H1 (cell line): ENCODE results near the gene TMEM185B. TPM values are rescaled to one million over a fixed set of nuclear protein-coding genes. Genes with fewer than 3 reads are reported as not detected.

Source experiments
- CTCF ChIA-PET: fragments of 300-600 bp; sonication (Branson Sonifier 250); formaldehyde crosslinking; loops from one replicate; lab custom pipeline; 2021; ENCODE audit not compliant: partially characterized antibody; lab: Charles Lee
- POLR2A ChIA-PET: fragments of 300-600 bp; sonication (Branson Sonifier 250); formaldehyde crosslinking; loops from one replicate; lab custom pipeline; 2021; ENCODE audit warnings: inconsistent platforms; ENCODE audit not compliant: partially characterized antibody; lab: Charles Lee
- DNase-seq, 2 experiments: peaks; one replicate each; pipeline versions ENCODE4 v3.0.0 to v3.0.0-alpha.2; 2010 to 2022; ENCODE audit warnings: low spot score in 2 of 2, low read depth in 1 of 2, mixed read lengths in 1 of 2
- FAIRE-seq: peaks from 2 replicates; lab custom pipeline; 2011; peaks lifted over from hg19 to GRCh38; lab: Jason Lieb, UNC
- H2AFZ ChIP-seq: 2 replicates; pipeline ENCODE4 v1.8.1; 2012; ENCODE audit warnings: low read length, inconsistent platforms
- H2AK5ac ChIP-seq: 2 replicates; pipeline ENCODE4 v1.6.1; 2013; ENCODE audit warnings: low read depth, low read length
- H2BK120ac ChIP-seq: replicated peaks from 2 replicates; pipeline ENCODE3; 2013; ENCODE audit warnings: low read depth, low read length, inconsistent platforms
- H2BK12ac ChIP-seq: 2 replicates; pipeline ENCODE4 v1.6.1; 2013; ENCODE audit warnings: low read depth, low read length
- H2BK15ac ChIP-seq: 2 replicates; pipeline ENCODE4 v1.6.1; 2013; ENCODE audit warnings: low read length
- H2BK20ac ChIP-seq: 2 replicates; pipeline ENCODE4 v1.6.1; 2013; ENCODE audit warnings: low read length
- H2BK5ac ChIP-seq: 2 replicates; pipeline ENCODE4 v1.6.1; 2013; ENCODE audit warnings: low read depth, low read length
- H3K14ac ChIP-seq: 2 replicates; pipeline ENCODE4 v1.6.1; 2013; ENCODE audit warnings: inconsistent platforms; ENCODE audit not compliant: insufficient read length
- H3K18ac ChIP-seq: 2 replicates; pipeline ENCODE4 v1.6.1; 2013; ENCODE audit warnings: low read length; ENCODE audit errors: extremely low read depth
- H3K23ac ChIP-seq: 2 replicates; pipeline ENCODE4 v1.6.1; 2013; ENCODE audit warnings: inconsistent platforms; ENCODE audit not compliant: insufficient read length
- H3K23me2 ChIP-seq: 2 replicates; pipeline ENCODE4 v1.6.1; 2013; ENCODE audit warnings: low read depth, low read length
- H3K27ac ChIP-seq: 2 replicates; pipeline ENCODE4 v1.6.1; 2011; ENCODE audit warnings: low read depth, low read length, inconsistent platforms
- H3K27me3 ChIP-seq, 4 experiments: replicated peaks in 1 of 4; 1 replicate in 1 of 4; 2 replicates in 3 of 4; pipeline versions ENCODE4 v1.6.1 to v1.8.1; 2011 to 2013; ENCODE audit warnings: low read length in 3 of 4, mild to moderate bottlenecking in 3 of 4, inconsistent platforms in 2 of 4, mixed read lengths in 2 of 4, moderate library complexity in 1 of 4; ENCODE audit not compliant: control insufficient read depth in 3 of 4, insufficient read depth in 3 of 4; ENCODE audit errors: extremely low read depth in 1 of 4
- H3K36me3 ChIP-seq, 4 experiments: 2 replicates each; pipeline versions ENCODE4 v1.6.1 to v1.8.1; 2011 to 2013; ENCODE audit warnings: mild to moderate bottlenecking in 4 of 4, low read length in 3 of 4, moderate library complexity in 2 of 4, control low read depth in 1 of 4, inconsistent platforms in 1 of 4; ENCODE audit not compliant: insufficient read depth in 4 of 4, control insufficient read depth in 2 of 4
- H3K4ac ChIP-seq: replicated peaks from 2 replicates; pipeline ENCODE3; 2013; ENCODE audit warnings: low read length, low read depth, mixed read lengths, inconsistent platforms; ENCODE audit not compliant: insufficient read length
- H3K4me1 ChIP-seq, 4 experiments: replicated peaks in 1 of 4; 1 replicate in 1 of 4; 2 replicates in 3 of 4; pipeline versions ENCODE4 v1.6.1 to v1.8.1; 2011 to 2013; ENCODE audit warnings: low read length in 3 of 4, inconsistent platforms in 2 of 4, mixed read lengths in 1 of 4; ENCODE audit not compliant: insufficient read depth in 4 of 4, control insufficient read depth in 3 of 4
- H3K4me2 ChIP-seq, 2 experiments: 2 replicates each; pipeline versions ENCODE4 v1.6.1 to v1.8.1; 2011 to 2013; ENCODE audit warnings: low read depth in 2 of 2, low read length in 2 of 2, control low read depth in 1 of 2, inconsistent platforms in 1 of 2, mild to moderate bottlenecking in 1 of 2; ENCODE audit not compliant: insufficient read depth in 1 of 2
- H3K4me3 ChIP-seq, 4 experiments: fragments of 200-600, 300-600 bp in 1 of 4; sonication (generic), shearing (Covaris generic), sonication (Bioruptor Twin) in 1 of 4; 2 replicates each; pipeline versions ENCODE4 v1.5.1 to v1.8.1; 2011 to 2016; ENCODE audit warnings: low read length in 4 of 4, low read depth in 3 of 4, control low read depth in 2 of 4, inconsistent platforms in 2 of 4, mild to moderate bottlenecking in 2 of 4, mixed read lengths in 1 of 4, moderate library complexity in 1 of 4; ENCODE audit not compliant: insufficient read depth in 2 of 4; ENCODE audit errors: extremely low read depth in 1 of 4
- H3K56ac ChIP-seq: replicated peaks from 2 replicates; pipeline ENCODE3; 2013; ENCODE audit warnings: low read depth, mild to moderate bottlenecking, mixed read lengths, low read length, inconsistent platforms; ENCODE audit not compliant: insufficient read length
- H3K79me1 ChIP-seq: 2 replicates; pipeline ENCODE4 v1.6.1; 2013; ENCODE audit warnings: low read depth, low read length, control low read depth
- H3K79me2 ChIP-seq, 2 experiments: 2 replicates each; pipeline versions ENCODE4 v1.6.1 to v1.8.1; 2012 to 2013; ENCODE audit warnings: low read length in 2 of 2, mild to moderate bottlenecking in 2 of 2, inconsistent platforms in 1 of 2; ENCODE audit not compliant: insufficient read depth in 2 of 2, control insufficient read depth in 1 of 2
- H3K9ac ChIP-seq, 4 experiments: replicated peaks in 1 of 4; 1 replicate in 1 of 4; 2 replicates in 3 of 4; pipeline versions ENCODE4 v1.6.1 to v1.8.1; 2011 to 2013; ENCODE audit warnings: low read depth in 3 of 4, low read length in 3 of 4, control low read depth in 2 of 4, mild to moderate bottlenecking in 2 of 4, moderate library complexity in 2 of 4, inconsistent platforms in 1 of 4; ENCODE audit errors: extremely low read depth in 1 of 4
- H3K9me3 ChIP-seq, 2 experiments: 2 replicates each; pipeline versions ENCODE4 v1.6.1 to v1.8.1; 2012 to 2013; ENCODE audit warnings: mild to moderate bottlenecking in 2 of 2, moderate library complexity in 2 of 2, control low read depth in 1 of 2, inconsistent platforms in 1 of 2, low read depth in 1 of 2, low read length in 1 of 2, mixed read lengths in 1 of 2; ENCODE audit not compliant: insufficient read depth in 2 of 2
- H4K20me1 ChIP-seq, 2 experiments: replicated peaks in 1 of 2; 2 replicates each; pipeline versions ENCODE3 to v1.8.1; 2011 to 2013; ENCODE audit warnings: inconsistent platforms in 2 of 2, low read length in 2 of 2, mild to moderate bottlenecking in 1 of 2; ENCODE audit not compliant: insufficient read depth in 2 of 2, control insufficient read depth in 1 of 2
- H4K5ac ChIP-seq: 2 replicates; pipeline ENCODE4 v1.6.1; 2013; ENCODE audit warnings: low read length, low read depth, mixed read lengths, inconsistent platforms; ENCODE audit not compliant: insufficient read length
- H4K8ac ChIP-seq: 2 replicates; pipeline ENCODE4 v1.8.0; 2013; ENCODE audit warnings: mild to moderate bottlenecking, moderate library complexity, low read length, inconsistent platforms; ENCODE audit not compliant: insufficient read depth; ENCODE audit errors: extremely low read depth
- H4K91ac ChIP-seq: replicated peaks from 2 replicates; pipeline ENCODE3; 2013; ENCODE audit warnings: low read length, mixed read lengths, inconsistent platforms; ENCODE audit not compliant: insufficient read length
- ATF2 ChIP-seq: IDR thresholded peaks from 2 replicates; pipeline ENCODE4 v1.6.1; 2012; ENCODE audit warnings: low read length, inconsistent platforms
- CBX8 ChIP-seq: fragments of 300-800, 300-1000 bp; sonication (generic); IDR thresholded peaks from 2 replicates; pipeline ENCODE4 v1.7.1; 2016; ENCODE audit warnings: low read depth, low read length, borderline replicate concordance
- CHD1 ChIP-seq: IDR thresholded peaks from 2 replicates; pipeline ENCODE4 v1.6.1; 2012; ENCODE audit warnings: low read depth, low read length, improper control_type of control experiment
- JUN ChIP-seq: IDR thresholded peaks from 2 replicates; pipeline ENCODE4 v1.6.1; 2011; ENCODE audit warnings: low read depth, mild to moderate bottlenecking, improper control_type of control experiment, low read length
- POLR2AphosphoS5 ChIP-seq: IDR thresholded peaks from 2 replicates; pipeline ENCODE4 v1.6.1; 2011; ENCODE audit warnings: low read depth, low read length
- SIRT6 ChIP-seq: IDR thresholded peaks from one replicate; pipeline ENCODE4 v1.7.1; 2012; ENCODE audit warnings: low read length, inconsistent platforms
- SIX5 ChIP-seq: IDR thresholded peaks from 2 replicates; pipeline ENCODE4 v1.6.1; 2011; ENCODE audit warnings: mild to moderate bottlenecking, low read depth, low read length
- SP4 ChIP-seq: IDR thresholded peaks from 2 replicates; pipeline ENCODE4 v1.6.1; 2012; ENCODE audit warnings: low read length, inconsistent platforms
- SRF ChIP-seq: IDR thresholded peaks from 2 replicates; pipeline ENCODE4 v1.6.1; 2011; ENCODE audit warnings: mild to moderate bottlenecking, low read depth, low read length, moderate library complexity
- WGBS, 2 experiments: shearing (Covaris generic) in 1 of 2; methylation state at CpG; one replicate each; pipeline versions ENCODE4 v1.1.6 to v1.1.7; 2013 to 2015; ENCODE audit warnings: low lambda C conversion rate in 2 of 2, mixed read lengths in 2 of 2, inconsistent platforms in 1 of 2, low coverage in 1 of 2, missing lambda C conversion rate in 1 of 2; ENCODE audit not compliant: insufficient replicate concordance in 2 of 2, insufficient coverage in 1 of 2, insufficient read length in 1 of 2; ENCODE audit errors: extremely low coverage in 1 of 2, missing lambda C conversion rate in 1 of 2; 5-methylcytosine and 5-hydroxymethylcytosine counted together
- polyA plus RNA-seq, 7 experiments: library from polyadenylated mRNA; depleted of rRNA in 3 of 7; stranded (reverse) in 5 of 7; unstranded in 2 of 7; fragments of >200 nt in 5 of 7; fragments of 200-250 nt in 2 of 7; gene quantifications; 1 replicate in 5 of 7; 2 replicates in 1 of 7; 4 replicates in 1 of 7; pipeline versions ENCODE4 v1.2.1 to v1.2.3, GENCODE V29; 2011 to 2013; ENCODE audit warnings: missing spikeins in 2 of 7, mixed read lengths in 2 of 7
- total RNA-seq: library from RNA; stranded (reverse); fragmentation: NEBNext Ultra II Directional; extraction: Animal tissue kit (Norgen Biotek cat#: 25700); gene quantifications from 2 replicates; pipeline ENCODE4 v1.2.1, GENCODE V29; 2021
- TF ChIP-seq, protein P1 (sequence below): IDR thresholded peaks from 2 replicates; pipeline ENCODE4 v1.6.1; 2011; ENCODE audit warnings: low read depth, mild to moderate bottlenecking, low read length; ENCODE audit not compliant: insufficient read depth
- TF ChIP-seq, protein P2 (sequence below): IDR thresholded peaks from 2 replicates; pipeline ENCODE4 v1.6.1; 2012; ENCODE audit warnings: inconsistent platforms

TMEM185B gene
- total and polyA plus RNA-seq, 2 of the 8 experiments (the other 6 are each of a cell fraction or from before 2014, with no cell fraction given): 13.5 to 14.0 TPM

- Histone ChIP-seq H3K23me2 (no peaks in the 10 kb centered on the region), H2BK12ac (no peak overlapping the region; the same call in 1 of the 2 replicates), H2BK20ac (no peak overlapping the region), H3K36me3 (no peaks in the 10 kb centered on the region), H3K4me2 (no peak overlapping the region), H4K20me1 (no peaks in the 10 kb centered on the region), H2AFZ (no peak overlapping the region), H4K91ac (no peak overlapping the region), H2BK120ac (no peak overlapping the region), H2BK15ac (no peak overlapping the region), H3K4me1 (no peaks in the 10 kb centered on the region), H3K14ac (no peak overlapping the region), H3K79me1 (no peaks in the 10 kb centered on the region), H4K5ac (no peak overlapping the region), H3K18ac (no peak overlapping the region), H3K9ac (no peak overlapping the region), H3K56ac (no peak overlapping the region), H3K27ac (no peak overlapping the region), H3K4me3 (no peak overlapping the region), H3K23ac (no peak overlapping the region), H3K9me3 (peaks cover 7 to 11% of the 10 kb centered on the region in 2 experiments; a peak in 2 of 4 replicates), H3K79me2 (no peaks in the 10 kb centered on the region), H3K27me3 (no peaks in the 10 kb centered on the region), H3K4ac (no peak overlapping the region), H2BK5ac (no peak overlapping the region), H4K8ac (no peak overlapping the region), H2AK5ac (no peak overlapping the region)
- 80% methylated on average over 10 of the region's 10 CpGs; no CpG with 5 or more reads in 1 of the 2 experiments for WGBS, 2 experiments
- FAIRE-seq (no peak), DNase-seq (no peak)
- CTCF ChIA-PET: interaction anchor here (0.8 to 2.7 kb wide), 4 partner anchors 9 to 50 kb away, joined by 3 to 8 read pairs (median 5); no protein-coding TSS in a partner anchor
- POLR2A ChIA-PET: no interaction called here
- TF ChIP-seq, protein P1, sequence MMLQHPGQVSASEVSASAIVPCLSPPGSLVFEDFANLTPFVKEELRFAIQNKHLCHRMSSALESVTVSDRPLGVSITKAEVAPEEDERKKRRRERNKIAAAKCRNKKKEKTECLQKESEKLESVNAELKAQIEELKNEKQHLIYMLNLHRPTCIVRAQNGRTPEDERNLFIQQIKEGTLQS: no peak
- no peak for TF ChIP-seq SP4
- TF ChIP-seq POLR2AphosphoS5: no peak
- TF ChIP-seq SIX5: no peak
- TF ChIP-seq SRF: no peak
- TF ChIP-seq CHD1: no peak
- TF ChIP-seq, protein P2, sequence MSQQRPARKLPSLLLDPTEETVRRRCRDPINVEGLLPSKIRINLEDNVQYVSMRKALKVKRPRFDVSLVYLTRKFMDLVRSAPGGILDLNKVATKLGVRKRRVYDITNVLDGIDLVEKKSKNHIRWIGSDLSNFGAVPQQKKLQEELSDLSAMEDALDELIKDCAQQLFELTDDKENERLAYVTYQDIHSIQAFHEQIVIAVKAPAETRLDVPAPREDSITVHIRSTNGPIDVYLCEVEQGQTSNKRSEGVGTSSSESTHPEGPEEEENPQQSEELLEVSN: no peak
- TF ChIP-seq SIRT6: no peak
- no peak for TF ChIP-seq ATF2
- TF ChIP-seq JUN: no peak
- TF ChIP-seq CBX8: no peak
Measured at GRCh38 chr2:120262761-120263428, 39.7 kb upstream of the TMEM185B start.
